Measurements from ENCODE around the gene OAS2.

GRCh38 chr12:113048716-113049127 lies 70.4 kb downstream of the OAS2 start:
- peak; percentile 95 for TF ChIP-seq CTCF (IDR thresholded peaks at IDR 0.05)
- TF ChIP-seq ZFX (IDR thresholded peaks at IDR 0.05; ENCODE audit: borderline replicate concordance): no peak

Measured in 22Rv1 (cell line).